Lower lobe of right lung (tissue), 2 donors: ENCODE results near the gene POMGNT2. TPM values are rescaled to one million over a fixed set of nuclear protein-coding genes. Genes with fewer than 3 reads are reported as not detected.
"Not testable (repeated sequence)": the region's sequence is repeated elsewhere in the genome, so short reads cannot be mapped to it uniquely, and the experiment has no call there.

Experiments
- ATAC-seq, 2 donors: fragments of 200-7000 bp; cut with Tn5 transposase; one replicate each; pipeline ENCODE4 v1.9.1; 2020 to 2022; ENCODE audit warnings: mild to moderate bottlenecking in 2 of 2, moderate library complexity in 2 of 2
- DNase-seq: peaks from one replicate; pipeline ENCODE4 v3.0.0-alpha.2; 2020
- H3K27ac ChIP-seq: fragments of 200-600 bp; one replicate; pipeline ENCODE4 v1.8.0; 2022
- H3K27me3 ChIP-seq: fragments of 200-600 bp; one replicate; pipeline ENCODE4 v1.8.0; 2022; ENCODE audit warnings: low read depth
- H3K36me3 ChIP-seq: fragments of 200-600 bp; one replicate; pipeline ENCODE4 v1.8.0; 2022; ENCODE audit warnings: mild to moderate bottlenecking
- H3K4me1 ChIP-seq: fragments of 200-600 bp; one replicate; pipeline ENCODE4 v1.8.0; 2022
- H3K4me3 ChIP-seq: fragments of 200-600 bp; one replicate; pipeline ENCODE4 v1.8.0; 2022; ENCODE audit warnings: mild to moderate bottlenecking
- H3K9me3 ChIP-seq: fragments of 200-600 bp; one replicate; pipeline ENCODE4 v1.8.0; 2022
- intact Hi-C: fragments of 100-400 bp; cut with DNase I; formaldehyde crosslinking; loops from one replicate; pipeline ENCODE4 v1.11.0; 2022
- total RNA-seq: library from RNA; stranded (reverse); fragmentation: NEBNext Ultra II Directional; extraction: Animal tissue kit (Norgen Biotek cat#: 25700); gene quantifications from one replicate; pipeline ENCODE4 v1.2.1, GENCODE V29; 2021
- TF ChIP-seq, protein P1 (sequence below): fragments of 200-600 bp; IDR thresholded peaks from one replicate; pipeline ENCODE4 v1.8.0; 2022; ENCODE audit warnings: antibody characterized with exemption, mild to moderate bottlenecking
- donor health status: DM: no; HTN: yes; CAD: no; lungs with severe emphysema.

POMGNT2 gene
- total RNA-seq, 1 donor from 2014 or later, result 9.9 TPM

DNA sequence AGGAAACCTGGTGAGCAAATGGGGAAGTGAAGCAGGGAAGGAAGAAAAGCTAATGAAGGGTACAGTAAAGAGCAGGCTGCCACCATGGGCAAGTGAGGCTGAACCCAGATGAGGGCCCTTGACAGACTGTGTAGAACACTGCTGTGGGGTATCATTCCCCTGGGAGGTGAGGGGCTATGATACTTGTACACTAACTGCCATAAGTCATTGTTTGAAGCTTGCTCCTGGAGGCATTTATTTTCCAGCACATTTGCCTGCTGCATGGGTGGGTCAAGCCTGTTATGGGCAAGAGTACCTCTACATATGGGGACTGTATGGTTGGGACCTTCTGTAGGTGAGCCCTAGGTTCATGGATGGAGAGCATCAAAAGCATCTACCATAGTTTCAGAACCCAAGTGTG is 57.4 kb downstream of the POMGNT2 start:
- Histone ChIP-seq H3K4me1 (no peaks in the 10 kb centered on the region), H3K4me3 (no peak overlapping the region), H3K27me3 (no peaks in the 10 kb centered on the region), H3K36me3 (no peaks in the 10 kb centered on the region), H3K27ac (no peak overlapping the region), H3K9me3 (peaks cover 42% of the 10 kb centered on the region)
- DNase-seq, result no peak
- TF ChIP-seq, protein P1, sequence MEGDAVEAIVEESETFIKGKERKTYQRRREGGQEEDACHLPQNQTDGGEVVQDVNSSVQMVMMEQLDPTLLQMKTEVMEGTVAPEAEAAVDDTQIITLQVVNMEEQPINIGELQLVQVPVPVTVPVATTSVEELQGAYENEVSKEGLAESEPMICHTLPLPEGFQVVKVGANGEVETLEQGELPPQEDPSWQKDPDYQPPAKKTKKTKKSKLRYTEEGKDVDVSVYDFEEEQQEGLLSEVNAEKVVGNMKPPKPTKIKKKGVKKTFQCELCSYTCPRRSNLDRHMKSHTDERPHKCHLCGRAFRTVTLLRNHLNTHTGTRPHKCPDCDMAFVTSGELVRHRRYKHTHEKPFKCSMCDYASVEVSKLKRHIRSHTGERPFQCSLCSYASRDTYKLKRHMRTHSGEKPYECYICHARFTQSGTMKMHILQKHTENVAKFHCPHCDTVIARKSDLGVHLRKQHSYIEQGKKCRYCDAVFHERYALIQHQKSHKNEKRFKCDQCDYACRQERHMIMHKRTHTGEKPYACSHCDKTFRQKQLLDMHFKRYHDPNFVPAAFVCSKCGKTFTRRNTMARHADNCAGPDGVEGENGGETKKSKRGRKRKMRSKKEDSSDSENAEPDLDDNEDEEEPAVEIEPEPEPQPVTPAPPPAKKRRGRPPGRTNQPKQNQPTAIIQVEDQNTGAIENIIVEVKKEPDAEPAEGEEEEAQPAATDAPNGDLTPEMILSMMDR, result no peak
- no peak for ATAC-seq
- intact Hi-C loops, result no loop called here

DNA sequence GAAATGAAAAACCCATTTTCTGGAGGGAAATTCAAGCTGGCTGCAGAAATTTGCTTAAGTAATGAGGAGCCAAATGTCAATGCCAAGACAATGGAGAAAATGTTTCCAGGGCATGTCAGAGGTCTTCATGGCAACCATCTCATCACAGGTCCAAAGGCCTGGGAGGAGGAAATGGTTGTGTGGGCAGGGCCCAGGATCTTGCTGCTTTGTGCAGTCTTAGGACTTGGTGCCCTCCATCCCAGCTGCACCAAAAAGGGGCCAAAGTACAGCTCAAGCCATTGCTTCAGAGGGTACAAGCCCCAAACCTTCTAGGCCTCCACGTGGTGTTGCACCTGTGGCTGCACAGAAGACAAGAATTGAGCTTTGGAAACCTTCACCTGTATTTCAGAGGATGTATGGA is 59.3 kb downstream of the POMGNT2 start:
- no peaks in the 10 kb centered on the region for H3K4me1 ChIP-seq
- ATAC-seq, result no peak
- no peaks in the 10 kb centered on the region for H3K36me3 ChIP-seq
- TF ChIP-seq, protein P1, result no peak
- intact Hi-C loops, result no loop called here
- DNase-seq, result no peak
- peaks cover 41% of the 10 kb centered on the region for H3K9me3 ChIP-seq
- H3K27ac ChIP-seq, result no peak overlapping the region
- no peaks in the 10 kb centered on the region for H3K27me3 ChIP-seq
- no peak overlapping the region for H3K4me3 ChIP-seq

DNA sequence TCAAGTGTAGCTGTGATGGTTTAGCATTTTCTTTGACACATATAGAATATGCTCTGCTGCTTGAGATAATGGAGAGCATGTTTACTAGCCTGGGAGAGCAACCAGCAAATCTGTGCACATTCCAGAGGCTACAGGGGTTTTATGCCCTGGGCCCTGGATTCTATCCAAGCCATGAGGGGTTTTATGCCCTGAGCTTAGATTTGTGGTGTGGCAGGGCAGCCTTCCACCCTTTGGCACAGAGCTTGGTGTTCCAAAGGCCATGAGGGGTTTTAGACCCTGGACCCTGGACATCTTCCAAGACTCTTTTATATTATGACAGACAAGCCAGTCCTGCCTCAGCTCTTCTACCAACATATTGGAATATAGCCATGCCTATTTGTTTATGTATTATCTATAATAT is 60.8 kb downstream of the POMGNT2 start:
- ATAC-seq, DNase-seq, intact Hi-C loops, H3K27me3 ChIP-seq, H3K4me1 ChIP-seq, H3K36me3 ChIP-seq, H3K27ac ChIP-seq, H3K4me3 ChIP-seq: not testable (repeated sequence)
- H3K9me3 ChIP-seq, result peaks cover 26% of the 10 kb centered on the region

DNA sequence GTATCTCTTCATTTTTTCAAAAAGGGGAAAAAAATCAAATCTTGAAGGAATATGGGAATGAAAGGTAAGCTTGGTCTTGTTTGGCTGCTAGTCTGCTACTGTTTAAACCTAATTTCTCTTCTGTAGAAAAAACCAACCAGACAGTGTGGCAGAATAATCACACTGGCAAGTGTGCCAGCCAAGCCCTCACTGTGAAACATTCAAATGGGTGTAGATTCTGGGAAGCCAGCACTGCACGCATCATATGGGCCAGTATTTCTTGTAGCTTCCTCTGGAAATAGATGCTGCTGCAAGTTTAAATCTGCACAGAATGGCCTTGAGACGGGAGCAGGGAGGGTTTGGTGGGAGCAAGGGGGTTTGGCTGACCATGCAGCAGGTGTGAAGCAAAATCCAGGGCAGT is 62.1 kb downstream of the POMGNT2 start:
- H3K36me3 ChIP-seq, result no peaks in the 10 kb centered on the region
- ATAC-seq, result no peak

DNA sequence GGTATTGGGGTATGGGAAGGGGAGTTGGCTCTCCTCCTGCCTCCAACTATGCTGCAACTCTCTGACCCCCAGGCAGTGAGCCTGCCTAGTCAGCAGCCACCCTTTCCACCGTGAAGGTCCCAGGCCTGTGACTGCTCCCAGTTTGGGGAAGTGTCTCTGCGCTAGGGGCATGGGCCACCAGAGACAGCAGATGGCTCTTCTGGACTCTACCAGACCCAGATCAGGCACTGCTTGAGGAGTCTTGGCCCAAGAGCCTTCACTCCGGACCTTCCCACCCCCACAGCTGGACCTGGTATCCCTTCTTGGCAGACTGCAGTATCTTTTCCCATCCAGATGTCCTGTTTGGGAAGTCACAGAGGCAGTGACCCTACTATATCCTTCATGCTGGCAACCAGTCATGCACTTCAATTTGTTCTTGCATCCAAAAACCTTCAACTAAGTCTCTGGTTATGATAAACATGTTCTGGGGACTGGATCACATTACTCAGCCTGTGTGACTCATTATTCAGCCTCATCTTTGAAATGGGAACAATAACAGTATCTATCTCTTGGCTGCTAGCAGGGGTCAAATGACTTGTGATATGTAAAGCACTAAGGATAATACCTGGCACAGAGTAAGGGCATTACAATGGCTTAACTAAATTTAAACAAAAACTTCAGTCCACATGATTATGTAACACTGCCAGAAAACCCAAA is 62.7 kb downstream of the POMGNT2 start:
- Histone ChIP-seq H3K4me1 (no peaks in the 10 kb centered on the region), H3K36me3 (no peaks in the 10 kb centered on the region), H3K27me3 (no peaks in the 10 kb centered on the region), H3K27ac (no peak overlapping the region), H3K9me3 (peaks cover 16% of the 10 kb centered on the region), H3K4me3 (no peak overlapping the region)
- ATAC-seq (no peak), DNase-seq (no peak)
- intact Hi-C loops, result no loop called here
- TF ChIP-seq, protein P1, result no peak

More for the DNA sequence above, 62.1 kb downstream of the POMGNT2 start:
- Histone ChIP-seq H3K27ac (no peak overlapping the region), H3K4me3 (no peak overlapping the region), H3K27me3 (no peaks in the 10 kb centered on the region), H3K9me3 (peaks cover 16% of the 10 kb centered on the region), H3K4me1 (no peaks in the 10 kb centered on the region)
- TF ChIP-seq, protein P1, result no peak
- no peak for DNase-seq
- intact Hi-C loops, result no loop called here

DNA sequence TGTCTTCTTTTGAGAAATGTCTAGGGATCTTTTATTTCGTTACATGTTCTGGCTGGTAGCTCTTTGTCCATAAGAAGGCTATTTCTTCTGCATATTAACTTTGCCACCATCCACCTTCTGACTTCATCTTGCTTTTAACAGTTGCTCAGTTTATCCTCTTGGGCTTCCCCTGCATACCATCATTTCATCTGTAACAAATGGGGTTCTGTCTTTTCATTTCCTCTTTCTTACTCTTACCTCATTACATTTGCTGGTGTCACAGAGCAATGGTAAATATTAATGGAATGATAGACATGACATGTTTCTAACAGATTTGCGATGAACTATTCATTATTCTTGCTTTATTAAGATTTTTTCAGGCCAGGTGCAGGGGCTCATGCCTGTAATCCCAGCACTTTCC is 64.4 kb downstream of the POMGNT2 start:
- Histone ChIP-seq H3K4me1 (no peaks in the 10 kb centered on the region), H3K9me3 (peaks cover 16% of the 10 kb centered on the region), H3K36me3 (no peaks in the 10 kb centered on the region), H3K27ac (no peak overlapping the region), H3K4me3 (no peak overlapping the region), H3K27me3 (no peaks in the 10 kb centered on the region)
- TF ChIP-seq, protein P1, result no peak
- ATAC-seq (no peak), DNase-seq (no peak)
- intact Hi-C loops, result no loop called here
